GM19351 (cell line): Measurements from ENCODE around the gene ADORA2B.

Experiments used
- ATAC-seq: cut with Tn5 transposase; IDR thresholded peaks from one replicate; pipeline ENCODE4 v1.9.1; 2021; ENCODE audit warnings: mild to moderate bottlenecking, moderate library complexity; ENCODE audit not compliant: unreplicated experiment

ADORA2B gene

GRCh38 chr17:15952916-15953790, 8.2 kb downstream of the ADORA2B start:
- no peak for ATAC-seq

DNA sequence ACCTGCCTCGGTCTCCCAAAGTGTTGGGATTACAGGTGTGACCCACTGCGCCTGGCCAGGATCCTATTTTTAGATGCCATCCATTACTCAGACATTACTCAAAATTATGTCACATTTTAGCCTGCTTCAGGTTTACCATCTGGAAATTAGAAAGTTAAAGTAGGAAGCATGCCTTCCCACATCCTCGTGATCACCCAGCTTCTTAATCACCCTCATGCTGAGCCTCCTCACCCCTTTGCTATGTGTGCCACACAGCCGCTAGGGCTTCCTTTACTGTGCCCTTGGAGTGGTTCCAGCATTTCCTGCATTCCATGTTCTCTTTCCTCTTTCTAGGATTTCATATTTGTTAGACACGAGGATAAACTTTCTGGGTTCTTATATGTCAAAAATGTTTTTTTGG, 9.3 kb downstream of the ADORA2B start:
- ATAC-seq = no peak

GRCh38 chr17:15955793-15956541, 11.0 kb downstream of the ADORA2B start:
- ATAC-seq = no peak

- no peak for ATAC-seq
These were observed 12.3 kb downstream of the ADORA2B start for GRCh38 chr17:15957206-15957605.

- ATAC-seq = no peak
These were observed 12.8 kb downstream of the ADORA2B start for GRCh38 chr17:15957608-15958307.

- no peak for ATAC-seq
These were observed 13.5 kb downstream of the ADORA2B start for GRCh38 chr17:15958484-15958854.

- ATAC-seq = no peak
These were observed 18.8 kb downstream of the ADORA2B start for GRCh38 chr17:15963670-15964110.

DNA sequence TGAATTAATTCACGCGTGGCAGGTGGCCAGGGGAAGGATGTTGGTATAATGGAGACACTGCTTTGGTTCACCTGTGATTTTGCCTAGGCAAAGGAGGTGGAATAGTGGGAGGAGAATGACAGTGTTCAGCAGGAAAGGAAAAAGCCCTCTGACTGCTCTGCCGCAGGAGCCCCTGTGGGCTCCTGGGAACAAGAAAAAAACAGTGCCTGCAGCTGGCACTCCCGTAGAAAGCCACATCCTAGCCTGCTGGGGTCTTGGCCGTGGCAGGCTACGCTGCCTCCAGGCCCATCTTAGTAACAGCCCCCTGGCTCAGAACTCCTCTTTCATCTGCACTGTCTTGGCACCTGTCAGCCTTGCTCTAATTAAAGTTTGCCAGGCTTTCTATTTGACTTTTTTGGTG, 20.6 kb downstream of the ADORA2B start:
- no peak for ATAC-seq

GRCh38 chr17:15966183-15966878, 21.4 kb downstream of the ADORA2B start:
- no peak for ATAC-seq

DNA sequence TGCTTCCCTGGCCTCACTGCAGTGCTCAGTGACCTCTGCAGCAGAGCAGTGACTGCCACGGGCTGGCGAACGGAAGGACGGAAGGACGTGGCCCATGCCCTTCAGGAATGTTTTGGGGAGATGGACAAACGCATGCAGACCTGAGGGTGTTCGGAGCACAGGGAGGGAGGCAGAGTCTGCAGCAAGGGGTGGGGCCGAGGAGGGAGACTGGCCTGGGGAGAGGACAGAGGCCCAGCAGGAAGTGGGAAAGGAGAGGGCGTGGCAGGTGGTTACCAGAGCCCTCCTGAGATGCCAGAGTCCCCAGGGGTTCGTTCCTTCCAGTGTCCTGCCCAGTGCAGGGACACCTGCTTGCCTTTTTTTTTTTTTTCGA, 21.9 kb downstream of the ADORA2B start:
- ATAC-seq = no peak

DNA sequence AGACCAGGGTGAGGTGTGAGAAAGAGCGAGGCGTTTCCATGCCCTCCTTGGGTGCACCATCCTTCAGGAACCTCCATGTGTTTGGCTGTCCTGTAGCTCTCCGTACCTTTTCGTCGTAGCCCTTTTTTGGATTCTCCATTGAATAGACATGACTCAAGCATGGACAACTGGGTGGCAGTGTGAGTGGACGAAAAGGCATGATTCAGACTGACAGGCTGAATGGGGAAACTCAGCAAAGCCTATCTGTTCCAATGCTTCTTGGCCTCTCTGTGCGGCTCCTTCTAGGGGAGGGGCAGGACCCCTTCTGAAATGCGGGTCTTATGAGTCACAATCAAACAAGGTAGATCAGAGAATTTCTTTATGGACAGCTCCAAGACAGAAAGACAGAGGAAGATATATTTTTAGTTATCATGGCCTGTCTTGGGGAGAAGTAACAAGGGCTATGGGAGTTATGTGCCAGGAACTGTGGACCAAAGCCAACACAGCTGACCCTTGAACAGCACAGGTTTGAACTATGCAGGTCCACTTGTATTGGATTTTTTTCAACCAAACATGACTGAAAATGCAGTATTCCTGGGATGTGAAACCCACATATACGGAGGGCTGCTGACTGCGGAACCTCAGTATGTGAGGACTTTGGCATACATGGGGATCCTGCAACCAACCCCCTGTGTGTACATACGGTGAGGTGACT, 22.9 kb downstream of the ADORA2B start:
- no peak for ATAC-seq

DNA sequence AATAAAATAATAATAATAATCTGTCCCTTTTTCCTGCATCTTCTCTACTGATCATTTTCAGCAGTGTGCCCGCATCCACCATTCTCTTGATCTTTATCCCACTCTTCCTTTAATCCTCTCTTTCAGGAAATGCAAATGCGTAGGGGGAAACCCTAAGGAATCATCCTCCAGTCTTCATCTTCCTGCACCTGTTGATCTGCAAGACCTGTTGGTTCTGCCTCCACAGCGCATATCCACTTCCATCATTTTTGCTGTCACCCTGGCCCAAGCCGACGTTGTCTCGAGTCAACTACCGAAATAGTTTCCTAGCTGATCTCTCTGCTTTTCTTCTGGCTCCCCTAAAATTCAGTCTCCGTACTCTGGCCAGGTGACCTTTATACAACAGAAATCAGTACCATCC, 24.5 kb downstream of the ADORA2B start:
- ATAC-seq = no peak

GRCh38 chr17:15970500-15970899, 25.6 kb downstream of the ADORA2B start:
- ATAC-seq = no peak

GRCh38 chr17:15971098-15971678, 26.3 kb downstream of the ADORA2B start:
- ATAC-seq = no peak

GRCh38 chr17:15971882-15972281, 27.0 kb downstream of the ADORA2B start:
- no peak for ATAC-seq

DNA sequence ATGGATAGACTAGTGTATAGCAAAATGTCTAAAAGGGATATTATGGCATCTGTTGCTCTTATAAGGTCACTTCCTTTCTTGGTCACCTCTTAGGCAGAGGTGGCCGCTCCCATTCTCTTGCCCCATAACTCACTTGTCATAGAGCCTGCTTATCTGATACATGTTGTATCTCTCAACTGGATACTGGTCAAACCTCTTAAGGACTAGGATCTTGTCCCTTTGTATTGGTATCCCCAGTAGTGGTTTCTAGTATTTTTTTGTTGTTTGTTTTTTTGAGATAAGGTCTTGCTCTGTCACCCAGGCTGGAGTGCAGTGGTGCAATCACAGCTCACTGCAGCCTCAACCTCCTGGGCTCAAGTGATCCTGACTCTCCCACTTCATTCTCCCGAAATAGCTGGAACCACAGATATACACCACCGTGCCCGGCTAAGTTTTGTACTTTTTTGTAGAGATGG, 27.6 kb downstream of the ADORA2B start:
- no peak for ATAC-seq

GRCh38 chr17:15973016-15973415, 28.1 kb downstream of the ADORA2B start:
- ATAC-seq = no peak

- no peak for ATAC-seq
These were observed 28.9 kb downstream of the ADORA2B start for GRCh38 chr17:15973834-15974233.

DNA sequence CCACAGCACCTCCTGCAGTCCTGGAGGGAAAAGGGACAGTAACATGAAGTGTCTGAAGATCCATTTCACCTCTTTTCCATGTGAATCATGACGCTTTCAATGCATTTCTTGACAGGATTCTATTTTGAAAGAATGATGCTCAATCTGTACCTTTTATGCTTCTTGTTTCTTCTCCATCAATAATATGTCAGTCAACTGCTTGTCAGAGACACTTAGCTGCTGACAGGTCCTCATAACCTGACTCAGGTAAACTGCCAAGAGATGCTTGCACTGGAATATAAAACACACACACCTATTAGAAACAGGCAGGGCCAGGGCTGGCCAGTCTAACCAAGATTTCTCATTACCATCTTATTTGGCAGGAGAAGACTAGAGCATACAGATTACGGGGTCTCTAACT, 33.0 kb downstream of the ADORA2B start:
- no peak for ATAC-seq

DNA sequence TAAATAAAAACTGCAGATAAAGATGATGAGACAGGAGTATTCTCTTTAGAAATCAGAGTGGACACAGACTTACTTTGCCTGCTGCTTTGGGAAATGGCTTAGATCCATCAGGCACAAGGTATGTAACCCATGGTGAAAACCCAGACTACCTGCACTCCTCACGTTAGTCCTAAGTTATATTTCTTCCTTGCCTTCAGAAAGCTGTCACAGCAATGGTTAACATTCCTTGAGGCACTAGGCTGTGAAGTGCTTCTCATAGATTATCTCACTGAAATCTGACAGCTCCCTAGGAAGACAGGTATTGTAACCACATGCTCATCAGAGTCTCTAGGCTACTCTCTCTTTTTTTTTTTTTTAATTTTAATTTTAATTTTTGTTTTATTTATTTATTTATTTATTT, 33.7 kb downstream of the ADORA2B start:
- ATAC-seq = no peak
